ENCODE data around the gene FGD2.
A peak's percentile ranks its signal among the peaks of the same experiment; 100 is the strongest.
"Not testable (repeated sequence)": the region's sequence is repeated elsewhere in the genome, so short reads cannot be mapped to it uniquely, and the experiment has no call there.

FGD2 gene

DNA sequence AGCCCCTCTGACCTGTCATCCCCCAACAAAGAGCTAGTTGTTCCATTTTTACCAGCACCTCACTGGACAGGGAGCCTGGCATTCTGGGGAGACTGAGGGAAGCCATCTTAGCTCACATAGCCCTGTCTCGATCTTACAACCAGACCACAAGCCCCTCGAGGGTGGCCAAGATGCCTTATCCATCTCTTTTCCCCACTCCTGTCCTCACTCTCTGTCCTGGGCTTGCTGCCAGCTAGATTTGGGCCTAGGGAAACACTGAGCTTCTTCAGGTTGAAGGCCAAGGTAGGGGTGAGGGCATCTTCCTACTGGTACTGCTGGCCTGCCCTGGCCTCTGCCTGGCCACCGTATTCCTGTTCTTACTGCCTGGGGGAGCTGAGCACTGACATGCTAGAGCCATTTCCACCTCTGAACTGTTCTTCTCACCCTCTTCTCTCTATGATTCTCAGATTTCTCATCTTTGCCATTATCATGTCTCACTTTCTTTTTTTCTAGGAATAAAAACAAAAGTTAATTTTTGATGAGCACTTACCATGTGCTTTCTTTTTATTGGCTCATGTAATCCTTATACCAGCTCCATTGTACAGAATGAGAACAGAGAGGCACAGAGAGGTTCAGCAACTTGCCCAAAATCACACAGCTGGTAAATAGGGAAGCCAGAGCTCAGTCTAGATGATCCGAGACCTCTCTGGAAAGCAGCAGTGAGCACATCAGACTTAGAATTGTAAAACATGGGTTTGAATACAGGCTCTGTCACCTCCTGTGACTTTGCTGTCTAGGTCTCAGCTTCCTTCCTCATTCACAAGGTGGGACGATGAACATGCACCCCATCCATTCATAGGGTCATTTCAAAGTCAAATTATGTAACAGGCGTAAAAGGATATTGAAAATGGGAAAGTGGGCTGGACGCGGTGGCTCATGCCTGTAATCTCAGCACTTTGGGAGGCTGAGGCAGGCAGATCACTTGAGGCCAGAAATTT is 28.7 kb downstream of the FGD2 start:
- no peak for DNase-seq (ENCODE audit: low read depth, low spot score)
- no peak overlapping the region for H3K27ac ChIP-seq

DNA sequence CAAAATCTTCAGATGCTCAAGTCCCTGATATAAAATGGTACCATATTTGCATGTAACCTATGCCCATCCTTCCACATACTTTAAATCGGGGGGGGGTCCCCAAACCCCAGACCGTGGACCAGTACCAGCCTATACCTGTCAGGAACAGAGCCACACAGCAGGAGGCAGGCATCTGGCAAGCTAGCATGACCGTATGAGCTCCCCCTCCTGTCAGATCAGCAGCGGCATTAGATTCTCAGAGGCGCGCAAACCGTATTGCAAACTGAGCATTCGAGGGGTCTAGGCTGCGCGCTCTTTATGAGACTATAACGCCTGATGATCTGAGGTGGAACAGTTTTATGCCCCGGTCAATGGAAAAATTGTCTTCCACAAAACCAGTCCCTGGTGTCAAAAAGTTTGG is 30.7 kb downstream of the FGD2 start:
- H3K27ac ChIP-seq, result no peak overlapping the region
- DNase-seq (ENCODE audit: low read depth, low spot score), result no peak

DNA sequence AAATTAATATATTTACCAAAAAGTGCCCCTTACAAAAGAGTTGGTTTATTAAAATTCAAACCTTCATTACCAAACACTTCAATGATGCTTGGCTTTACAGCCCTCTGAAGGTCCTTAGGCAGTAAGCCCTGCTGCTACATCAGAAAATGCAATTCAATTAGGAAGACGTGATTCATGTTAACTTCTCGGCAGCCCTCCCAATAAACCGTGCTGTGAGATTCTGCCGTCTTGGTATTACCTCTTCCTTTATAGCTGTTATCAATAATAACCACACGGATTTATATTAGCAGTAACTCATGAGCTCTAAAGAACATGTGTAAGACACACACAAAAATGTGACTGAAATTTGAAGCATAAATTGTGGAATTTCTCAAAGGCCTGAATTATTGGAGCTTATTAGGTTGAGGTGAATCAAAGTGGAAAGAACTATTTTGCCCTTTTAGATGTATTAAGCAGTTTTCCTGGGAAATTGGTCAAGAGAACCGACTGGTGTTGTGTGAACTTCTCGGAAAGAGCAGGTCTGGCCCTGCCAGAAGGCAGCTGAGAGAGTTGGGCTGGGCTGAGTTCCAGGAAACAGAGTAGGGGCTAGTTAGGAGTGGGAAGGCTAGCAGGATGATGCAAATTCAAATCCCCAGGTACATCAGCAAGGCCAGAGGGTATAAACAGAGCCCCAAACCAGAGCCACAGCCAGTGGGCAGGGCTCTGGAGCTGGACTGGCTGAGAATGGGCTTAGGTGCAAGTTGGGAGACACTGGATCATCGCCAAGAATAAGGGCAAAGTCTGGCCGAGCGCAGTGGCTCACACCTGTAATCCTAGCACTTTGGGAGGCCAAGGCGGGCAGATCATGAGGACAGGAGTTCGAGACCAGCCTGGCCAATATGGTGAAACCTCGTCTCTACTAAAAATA is 33.1 kb downstream of the FGD2 start:
- H3K27ac ChIP-seq, result no peak overlapping the region
- DNase-seq (ENCODE audit: low read depth, low spot score), result no peak

DNA sequence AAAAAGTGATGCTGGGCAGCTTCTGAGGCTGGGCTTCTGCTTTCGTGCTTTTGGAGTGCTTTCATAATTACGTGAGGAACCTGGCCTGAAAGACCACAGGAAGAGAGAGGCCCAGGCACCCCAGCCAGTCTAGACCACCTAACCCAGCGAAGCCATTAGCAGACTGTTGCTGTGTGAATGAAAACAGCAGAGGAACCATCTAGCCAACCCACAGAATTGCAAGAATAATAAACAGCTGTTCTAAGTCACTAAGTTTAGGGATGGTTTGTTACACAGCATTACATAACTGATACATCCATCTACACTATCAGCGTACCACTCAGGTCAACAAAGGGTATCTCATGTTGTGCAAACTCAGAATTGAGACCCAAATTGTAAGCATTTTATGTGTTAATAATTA is 34.5 kb downstream of the FGD2 start:
- no peak overlapping the region for H3K27ac ChIP-seq
- no peak for DNase-seq (ENCODE audit: low read depth, low spot score)

DNA sequence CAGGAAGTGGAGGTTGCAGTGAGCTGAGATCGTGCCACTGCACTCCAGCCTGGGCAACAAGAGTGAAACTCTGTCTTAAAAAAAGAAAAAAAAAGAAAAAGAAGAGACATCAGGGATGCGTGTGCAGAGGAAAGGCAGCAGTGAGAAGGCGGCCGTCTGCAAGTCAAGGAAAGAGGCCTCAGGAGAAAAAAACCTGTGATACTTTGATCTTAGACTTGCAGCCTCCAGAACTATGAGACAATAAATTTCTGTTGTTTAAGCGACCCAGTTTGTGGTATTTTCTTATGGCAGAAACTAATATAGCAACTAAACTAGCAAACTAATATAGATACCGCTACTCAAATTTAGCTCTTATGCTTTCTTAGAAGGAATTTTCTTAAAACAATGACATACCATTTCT is 36.1 kb downstream of the FGD2 start:
- H3K27ac ChIP-seq, result no peak overlapping the region
- no peak for DNase-seq (ENCODE audit: low read depth, low spot score)

DNA sequence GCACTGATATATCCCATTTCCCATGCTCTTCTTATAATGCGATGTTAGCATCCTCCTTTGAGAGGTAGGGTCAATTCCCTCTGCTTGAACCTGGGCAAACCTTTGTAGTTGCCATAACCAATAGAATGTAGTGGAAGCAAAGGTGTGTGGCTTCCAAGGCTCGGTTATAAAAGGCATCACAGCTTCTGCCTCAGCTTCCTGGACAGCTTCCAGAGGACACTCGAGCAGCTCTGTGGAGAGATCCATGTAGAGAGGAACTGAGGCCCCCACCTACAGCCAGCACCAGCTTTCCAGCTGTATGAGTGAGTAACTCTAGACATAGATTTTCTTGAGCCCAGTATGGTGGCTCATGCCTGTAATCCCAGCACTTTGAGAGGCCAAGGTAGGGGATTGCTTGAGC is 36.7 kb downstream of the FGD2 start:
- no peak for DNase-seq (ENCODE audit: low read depth, low spot score)
- no peak overlapping the region for H3K27ac ChIP-seq

DNA sequence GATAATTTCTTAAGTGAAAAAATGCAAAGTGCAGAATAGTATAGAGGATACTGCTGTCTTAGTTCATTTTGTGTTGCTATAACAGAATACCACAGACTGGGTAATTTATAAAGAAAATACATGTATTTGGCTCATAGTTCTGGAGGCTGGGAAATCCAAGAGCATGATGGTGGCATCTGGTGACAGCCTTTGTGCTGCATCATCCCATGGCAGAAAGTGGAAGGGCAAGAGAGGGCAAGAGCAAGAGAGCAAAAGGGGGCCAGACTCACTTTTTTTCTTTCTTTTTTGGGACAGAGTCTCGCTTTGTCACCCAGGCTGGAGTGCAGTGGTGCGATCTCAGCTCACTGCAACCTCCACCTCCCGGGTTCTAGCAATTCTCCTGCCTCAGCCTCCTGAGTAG is 37.6 kb downstream of the FGD2 start:
- DNase-seq (ENCODE audit: low read depth, low spot score), result not testable (repeated sequence)

DNA sequence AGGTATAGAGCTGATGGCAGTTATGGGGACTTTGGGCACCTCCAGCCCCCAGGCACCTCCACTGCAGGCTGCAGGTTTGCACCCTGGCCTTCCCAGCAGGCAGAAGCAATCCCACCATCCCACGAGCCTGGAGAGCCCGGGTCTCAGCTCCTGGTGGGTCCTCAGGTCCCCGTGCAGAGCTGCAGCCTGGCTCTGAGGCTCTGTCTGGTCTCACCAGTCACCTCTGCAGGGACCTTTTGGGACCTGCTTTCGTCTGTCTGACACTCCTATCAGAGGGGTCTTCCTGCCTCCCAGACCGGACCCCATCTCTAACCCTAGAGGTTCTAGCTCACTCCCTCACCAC is 41.9 kb downstream of the FGD2 start:
- no peak overlapping the region for H3K27ac ChIP-seq
- DNase-seq (ENCODE audit: low read depth, low spot score), result no peak

More for the DNA sequence above, 37.6 kb downstream of the FGD2 start:
- H3K27ac ChIP-seq, result not testable (repeated sequence)

DNA sequence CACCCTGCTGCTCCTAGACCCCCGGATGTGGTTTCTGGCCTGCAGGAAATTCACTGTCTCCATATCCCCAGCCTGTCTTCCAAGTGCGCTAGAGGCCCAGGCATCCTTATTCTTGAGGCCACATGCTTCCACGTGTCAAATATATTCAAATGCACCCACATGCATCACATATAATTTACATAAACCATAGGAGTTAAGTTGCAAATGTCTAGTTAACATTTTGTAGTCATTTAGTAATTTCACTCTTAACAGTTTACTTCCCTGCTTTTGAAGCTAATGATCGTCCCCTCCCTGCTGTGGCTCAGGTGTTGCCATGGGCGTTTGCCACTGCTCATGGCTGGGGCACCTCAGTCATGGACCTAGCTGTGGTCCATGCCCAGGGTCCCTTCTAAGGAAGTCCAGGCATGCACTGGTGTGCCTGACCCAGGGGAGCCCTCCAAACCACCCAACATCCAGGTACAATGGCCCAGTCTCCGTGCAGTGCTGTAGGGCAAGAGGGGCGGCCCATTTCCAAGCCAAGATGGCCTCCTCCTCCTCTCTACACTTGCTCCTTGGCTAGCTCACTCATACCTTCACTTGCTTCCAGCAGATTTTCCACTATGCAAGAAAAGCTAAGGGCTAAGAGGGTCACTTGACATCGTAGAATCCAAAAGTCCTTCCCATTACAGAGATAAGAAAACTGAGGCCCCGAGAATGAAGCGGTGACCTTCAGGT is 42.4 kb downstream of the FGD2 start:
- H3K27ac ChIP-seq, result no peak overlapping the region
- DNase-seq (ENCODE audit: low read depth, low spot score), result no peak

DNA sequence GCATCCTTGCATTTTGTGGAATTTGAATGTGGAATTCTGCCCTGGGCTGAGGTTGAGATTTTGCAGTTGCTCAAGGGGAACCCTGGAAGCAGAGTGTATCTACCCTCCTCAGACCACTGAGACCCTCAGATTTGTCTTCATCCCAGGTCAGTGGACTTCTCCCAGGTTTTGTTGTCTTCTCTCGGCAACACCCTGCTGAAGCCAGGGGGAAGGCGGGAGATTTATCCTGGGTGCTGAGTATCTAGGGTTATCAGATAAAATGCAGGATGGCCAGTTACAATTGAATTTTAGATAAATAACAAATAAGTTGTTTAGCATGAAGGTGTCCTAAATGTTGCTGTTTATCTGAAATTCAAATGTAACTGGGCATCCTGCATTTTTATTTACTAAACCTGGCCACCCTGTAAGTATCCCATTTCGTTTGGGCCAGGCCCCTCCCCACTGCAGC is 43.0 kb downstream of the FGD2 start:
- no peak overlapping the region for H3K27ac ChIP-seq

DNA sequence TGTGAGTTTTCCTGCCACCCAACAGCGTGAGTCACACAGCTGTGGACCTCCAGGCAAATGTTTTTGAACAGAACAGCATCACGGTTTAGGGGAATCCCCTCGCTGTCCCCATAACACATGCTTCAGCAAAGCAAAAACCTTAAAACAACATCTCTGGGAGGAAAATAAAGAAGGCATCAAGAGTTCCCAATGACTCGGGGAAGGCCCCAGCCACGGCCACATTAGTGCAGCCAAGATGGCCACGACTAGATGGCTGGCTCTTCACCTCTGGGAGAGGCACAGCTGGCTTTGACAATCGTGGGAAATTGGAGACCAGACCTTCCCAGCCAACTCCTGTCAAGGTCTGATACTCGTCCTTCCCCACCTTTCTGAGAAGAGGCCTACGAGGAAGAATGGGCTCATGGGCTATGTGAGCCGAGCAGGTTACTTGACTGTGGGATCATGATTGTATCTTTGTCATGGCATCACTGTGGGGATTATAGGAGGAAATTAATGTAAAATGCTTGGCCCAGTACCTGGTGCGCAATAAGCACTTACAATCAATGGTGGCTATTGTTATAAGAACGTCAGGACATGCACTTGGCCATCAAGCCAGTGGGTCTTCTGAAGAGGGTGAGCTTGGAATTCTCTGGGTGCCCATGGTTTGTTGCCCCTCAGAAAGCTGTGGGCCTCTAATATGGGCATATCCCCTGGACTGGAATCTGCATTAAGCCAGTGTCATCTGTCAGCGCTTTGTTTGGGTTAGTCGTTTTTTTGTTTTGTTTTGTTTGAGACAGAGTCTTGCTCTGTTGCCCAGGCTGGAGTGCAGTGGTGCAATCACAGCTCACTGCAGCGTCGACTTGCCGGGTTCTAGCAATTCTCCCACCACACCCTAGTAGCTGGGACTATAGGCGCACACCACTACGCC is 43.6 kb downstream of the FGD2 start:
- no peak overlapping the region for H3K27ac ChIP-seq
- peak; percentile 73 for DNase-seq (ENCODE audit: low read depth, low spot score)

More for the DNA sequence above, 43.0 kb downstream of the FGD2 start:
- no peak for DNase-seq (ENCODE audit: low read depth, low spot score)

DNA sequence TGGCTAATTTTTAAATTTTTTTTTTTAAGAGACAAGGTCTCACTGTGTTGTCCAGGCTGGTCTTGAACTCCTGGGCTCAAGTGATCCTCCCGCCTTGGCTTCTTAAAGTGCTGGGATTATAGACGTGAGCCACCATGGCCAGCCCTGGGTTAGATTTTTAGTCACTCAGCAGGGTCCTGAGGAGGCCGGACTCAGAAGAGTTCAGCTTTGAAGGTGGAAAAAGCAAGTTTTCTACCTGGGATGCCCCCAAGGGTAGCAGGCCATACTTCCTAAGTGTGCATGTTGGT is 44.2 kb downstream of the FGD2 start:
- no peak overlapping the region for H3K27ac ChIP-seq
- no peak for DNase-seq (ENCODE audit: low read depth, low spot score)

DNA sequence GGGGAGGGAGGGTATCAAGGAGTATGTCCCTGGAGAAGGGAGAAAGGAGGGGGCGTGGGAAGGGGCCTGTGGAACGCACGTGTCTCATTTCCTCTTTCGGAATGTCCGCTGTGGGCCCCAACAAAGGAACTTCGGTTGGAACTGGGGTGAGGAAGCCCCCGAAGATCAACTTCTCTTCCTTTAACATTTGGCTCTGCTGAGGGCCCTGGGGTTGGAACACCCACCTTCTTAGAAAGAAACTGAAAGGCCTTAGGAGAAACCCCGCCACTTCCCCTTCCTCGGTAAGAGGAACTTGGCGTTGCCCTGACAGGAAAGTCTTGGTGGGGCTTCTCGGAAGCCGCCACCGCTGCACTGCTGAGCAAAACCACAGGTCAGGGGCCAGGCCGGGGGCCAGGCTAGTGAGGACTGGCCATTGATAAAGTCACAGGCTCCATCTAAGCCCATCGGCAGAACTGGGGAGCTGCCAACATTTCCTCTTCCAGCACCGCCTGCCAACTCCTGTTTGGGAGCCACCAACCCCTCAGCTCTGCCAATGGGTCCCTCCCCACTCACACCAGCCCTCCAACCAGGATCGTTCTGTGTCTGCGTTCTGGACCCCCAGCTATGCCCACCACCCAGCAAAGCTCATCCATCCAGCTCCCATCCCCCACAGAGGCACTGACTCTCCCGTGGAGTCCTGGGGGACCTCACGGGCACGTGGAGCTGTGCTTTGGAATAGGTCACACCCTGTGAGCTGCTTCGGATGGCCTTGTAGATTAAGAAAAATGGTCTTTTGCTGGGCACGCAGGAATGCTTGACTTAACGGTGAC is 44.8 kb downstream of the FGD2 start:
- no peak overlapping the region for H3K27ac ChIP-seq
- no peak for DNase-seq (ENCODE audit: low read depth, low spot score)

DNA sequence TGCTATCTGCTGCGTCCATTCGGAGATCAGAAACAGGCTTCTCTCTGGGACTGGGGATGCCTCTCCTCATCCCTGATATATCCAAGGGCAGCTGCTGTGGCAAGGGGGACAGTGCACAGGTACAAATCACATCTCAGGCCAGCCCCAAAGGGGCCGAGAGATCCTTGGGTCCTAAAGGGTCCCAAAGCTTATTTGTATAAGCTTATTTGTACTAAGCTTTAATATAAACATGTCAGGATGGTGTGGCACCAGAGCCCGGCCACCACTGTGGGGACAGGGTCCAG is 45.3 kb downstream of the FGD2 start:
- no peak overlapping the region for H3K27ac ChIP-seq
- no peak for DNase-seq (ENCODE audit: low read depth, low spot score)

DNA sequence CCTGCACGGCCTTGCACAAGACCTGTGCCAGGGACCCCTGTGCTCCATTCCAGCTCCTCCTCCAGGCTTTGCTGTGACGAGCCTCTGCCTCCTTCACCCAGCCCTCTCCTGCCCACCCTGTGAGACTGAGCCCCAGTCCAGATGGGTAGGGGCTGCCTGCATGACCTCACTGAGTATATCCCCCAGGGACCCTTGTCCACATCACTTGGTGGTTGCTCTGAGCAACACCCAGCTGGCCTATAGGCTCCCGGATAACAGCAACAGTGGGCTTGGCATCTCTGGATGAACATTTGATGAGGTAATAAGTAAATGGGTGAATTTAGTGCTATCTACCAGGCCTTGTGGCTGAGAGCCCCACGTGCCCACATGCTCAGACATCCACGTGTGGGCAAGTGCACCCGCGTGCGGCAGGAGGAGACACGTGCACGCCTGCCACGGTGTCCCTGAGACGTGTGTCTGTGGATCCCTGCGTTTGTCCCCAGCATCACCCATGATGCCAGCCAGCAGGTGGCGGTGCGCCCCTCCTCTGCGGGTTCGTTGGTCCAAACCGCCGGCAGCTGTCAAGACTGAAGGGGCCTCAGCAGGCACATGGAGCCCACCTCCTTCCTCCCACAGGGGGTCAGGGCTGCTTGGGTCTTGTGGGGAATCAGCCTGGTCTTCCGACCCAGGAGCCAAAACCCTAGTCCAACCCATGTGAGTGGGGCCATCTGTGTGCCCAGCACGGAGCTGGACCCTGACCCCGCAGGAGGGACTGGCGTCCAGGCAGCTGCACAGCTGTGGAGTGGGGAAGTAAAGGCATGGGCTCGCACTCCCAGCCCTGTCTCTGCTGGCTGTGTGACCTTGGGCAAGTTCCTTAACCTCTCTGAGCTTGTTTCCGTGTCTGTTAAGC is 45.9 kb downstream of the FGD2 start:
- DNase-seq (ENCODE audit: low read depth, low spot score), result no peak
- H3K27ac ChIP-seq, result no peak overlapping the region

DNA sequence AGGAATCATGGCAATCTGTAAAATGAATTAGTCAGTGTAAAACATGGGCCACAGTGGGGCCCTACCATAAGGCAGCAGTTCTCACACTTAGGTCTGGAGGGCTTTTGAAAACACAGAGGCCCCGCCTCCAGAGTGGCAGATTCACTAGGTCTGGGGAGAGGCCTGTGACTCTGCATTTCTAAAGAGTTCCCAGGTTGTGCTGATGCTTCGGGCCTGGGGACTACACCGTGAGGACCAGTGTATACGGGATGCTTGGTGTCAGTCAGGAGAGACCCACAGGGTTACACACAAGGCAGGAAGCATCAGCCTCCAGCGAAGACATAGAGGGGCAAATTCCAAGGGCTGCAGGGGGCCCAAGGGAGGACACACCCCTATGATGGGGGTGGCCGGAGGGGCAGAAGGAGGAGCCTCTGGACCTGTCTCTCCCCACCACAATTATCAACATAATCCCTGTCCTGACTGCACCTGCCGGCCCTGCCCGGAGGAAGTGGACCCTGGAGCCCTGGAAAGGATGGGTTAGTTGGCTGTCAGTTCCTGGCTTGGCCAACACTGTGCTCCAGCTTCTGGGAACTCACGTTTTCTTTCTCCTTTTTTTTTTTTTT is 46.7 kb downstream of the FGD2 start:
- no peak overlapping the region for H3K27ac ChIP-seq
- DNase-seq (ENCODE audit: low read depth, low spot score), result no peak

DNA sequence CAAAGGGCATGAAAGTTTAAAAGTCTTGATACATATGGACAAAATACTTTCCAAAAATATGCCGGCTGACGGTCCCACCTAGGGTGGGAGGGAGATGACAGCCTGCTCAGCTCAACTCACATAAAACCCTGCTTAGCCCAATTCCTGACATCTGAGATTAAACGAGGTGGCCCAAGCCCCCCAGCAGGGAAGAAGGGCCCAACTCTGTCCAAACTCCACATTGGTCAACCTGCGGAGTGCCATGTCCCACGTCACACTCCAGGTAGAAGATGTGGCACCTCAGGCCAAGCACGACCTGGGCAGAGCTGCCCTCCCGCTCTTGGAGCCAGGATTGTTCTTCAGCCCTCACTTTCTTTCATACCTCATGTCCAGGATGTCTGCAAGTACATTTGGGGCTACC is 48.2 kb downstream of the FGD2 start:
- H3K27ac ChIP-seq, result no peak overlapping the region
- DNase-seq (ENCODE audit: low read depth, low spot score), result no peak

DNA sequence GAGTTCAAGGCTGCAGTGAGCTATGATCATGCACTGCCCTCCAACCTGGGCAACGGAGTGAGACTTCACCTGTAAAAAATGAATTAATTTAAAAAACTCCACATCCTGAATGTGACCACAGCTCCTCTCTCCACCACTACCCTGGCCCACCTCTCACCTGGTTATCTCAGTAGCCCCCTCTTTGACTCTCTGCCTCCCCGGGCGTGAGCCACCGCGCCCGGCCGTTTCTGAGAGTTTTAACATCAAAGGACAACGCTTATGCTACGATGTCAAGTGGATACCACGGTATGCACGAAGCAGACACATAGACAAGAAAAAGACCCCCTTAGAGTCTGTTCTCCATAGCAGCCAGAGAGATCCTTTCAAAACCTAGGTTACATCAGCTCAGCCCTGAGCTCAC is 48.7 kb downstream of the FGD2 start:
- no peak overlapping the region for H3K27ac ChIP-seq

More for the DNA sequence above, 48.7 kb downstream of the FGD2 start:
- no peak for DNase-seq (ENCODE audit: low read depth, low spot score)

Measured in epithelial cell of prostate (primary cell).